ENCODE results near the gene AHNAK2. TPM values are rescaled to one million over a fixed set of nuclear protein-coding genes. Genes with fewer than 3 reads are reported as not detected.

AHNAK2 gene
- total RNA-seq, 1 experiment from 2014 or later = 45.0 TPM

DNA sequence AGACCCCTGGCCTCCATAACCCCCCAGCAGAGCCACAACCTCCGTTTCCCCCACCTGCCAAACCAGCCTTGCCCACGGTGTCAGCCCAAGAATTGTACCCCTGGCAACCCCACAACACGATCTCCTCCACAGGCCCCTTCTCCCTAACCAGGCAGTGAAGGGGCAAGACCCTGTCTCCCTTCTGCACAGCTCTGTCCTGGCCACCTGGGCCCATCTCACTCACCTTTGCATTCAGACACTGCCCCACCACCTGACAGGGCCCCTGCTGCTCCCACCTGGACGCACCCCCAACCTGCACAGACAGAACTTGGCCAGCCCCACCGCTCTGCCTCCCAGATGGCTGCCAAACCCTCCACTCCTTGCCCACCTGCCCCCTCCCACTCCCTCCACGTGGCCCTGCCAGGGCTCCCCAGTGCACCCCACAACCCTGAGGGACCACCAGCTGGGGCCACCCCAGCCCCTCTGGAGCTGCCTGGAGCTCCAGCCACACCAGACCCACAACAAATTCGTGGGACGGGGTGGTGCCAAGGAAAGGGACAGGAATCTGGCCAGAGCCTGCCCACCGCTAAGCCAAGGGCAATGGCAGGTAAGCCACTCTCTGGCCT is 11.8 kb downstream of the AHNAK2 start (continued):
- TF ChIP-seq YY1 (IDR thresholded peaks at IDR 0.05; ENCODE audit: extremely low read depth, insufficient replicate concordance, low read depth, low read length) = no peak
- TF ChIP-seq ELF1 (IDR thresholded peaks at IDR 0.05; ENCODE audit: borderline replicate concordance, low read depth) = no peak

DNA sequence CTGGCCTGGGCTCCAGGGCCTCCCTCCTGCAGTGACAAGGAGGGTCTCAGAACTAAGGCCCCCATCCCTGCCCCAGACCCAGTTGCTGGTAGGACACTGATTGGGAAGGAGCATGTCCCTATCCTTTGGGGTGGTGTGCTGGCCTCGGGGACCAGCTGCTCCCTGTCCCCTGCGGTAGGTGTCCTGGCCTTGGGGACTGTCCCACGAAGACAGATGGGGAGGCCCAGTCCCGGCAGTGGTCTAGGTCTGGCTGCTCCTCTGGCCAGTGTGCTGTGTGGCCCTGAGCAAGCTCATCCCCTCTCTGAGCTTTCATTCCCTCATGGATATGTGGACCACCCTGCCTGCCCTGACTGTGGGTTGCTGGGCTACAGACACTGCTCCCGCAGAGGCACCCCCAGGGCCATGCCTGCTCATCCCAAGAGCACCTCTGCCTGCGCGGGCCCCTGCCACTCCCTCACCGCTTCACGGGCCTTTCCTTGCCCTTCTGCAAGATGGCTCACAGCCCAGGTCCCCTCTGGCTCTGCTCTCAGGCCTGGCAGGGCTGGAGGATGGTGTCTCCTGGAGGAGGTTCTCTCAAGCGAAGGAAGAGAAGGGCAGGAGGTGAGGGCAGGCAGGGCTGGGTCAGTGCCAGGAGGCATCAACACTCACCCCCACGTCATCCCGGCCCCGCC is 12.5 kb downstream of the AHNAK2 start:
- Histone ChIP-seq H3K9me2 (ENCODE audit: insufficient read depth) (no peaks in the 10 kb centered on the region), H3K27me3 (ENCODE audit: insufficient read depth, low read length) (no peaks in the 10 kb centered on the region), H3K4me3 (replicated peaks in 1 of 2; ENCODE audit: low read depth in 1 of 2, low read length in 2 of 2) (no peak overlapping the region), H3K9me3 (ENCODE audit: control insufficient read depth in 1 of 2, insufficient read depth in 1 of 2, low read depth in 1 of 2, low read length in 2 of 2) (no peaks in the 10 kb centered on the region), H3K36me3 (ENCODE audit: control insufficient read depth in 1 of 2, insufficient read depth in 2 of 2, low read length in 2 of 2) (no peaks in the 10 kb centered on the region; a peak in 1 of 4 replicates), H2AFZ (ENCODE audit: low read depth, low read length, poor library complexity, severe bottlenecking) (no peak overlapping the region), H3K9ac (ENCODE audit: low read length) (no peak overlapping the region), H3K27ac (ENCODE audit: low read depth, low read length) (no peak overlapping the region), H3K4me2 (ENCODE audit: low read length) (no peak overlapping the region), H3K4me1 (ENCODE audit: control insufficient read depth in 1 of 2, insufficient read depth in 2 of 2, low read length in 2 of 2) (peaks cover 33 to 44% of the 10 kb centered on the region in 2 experiments), H3K79me2 (ENCODE audit: insufficient read depth, low read length) (no peaks in the 10 kb centered on the region), H4K20me1 (ENCODE audit: insufficient read depth) (no peaks in the 10 kb centered on the region)
- no peak for ATAC-seq
- ChIA-PET CTCF (no interaction called here), POLR2A (no interaction called here), RAD21 (ENCODE audit: low non-redundant PET in 1 of 2, low total read pairs in 2 of 2, uncharacterized antibody in 2 of 2, unreplicated experiment in 2 of 2) (no interaction called here)
- no peak for TF ChIP-seq SIN3A (IDR thresholded peaks at IDR 0.05; ENCODE audit: low read depth)
- no peak for TF ChIP-seq REST (IDR thresholded peaks at IDR 0.05; ENCODE audit: low read depth)
- TF ChIP-seq JUND (IDR thresholded peaks at IDR 0.05) = no peak
- intact Hi-C loops (cut with micrococcal nuclease) = no loop called here
- no TSS peak for BruUV-seq (replicated peaks)
- DNase-seq (ENCODE audit: low read depth, low spot score) = no peak

Data from HCT116 (cell line).